Omental fat pad (tissue), 4 donors: ENCODE measurements around the gene HS3ST2. TPM values are rescaled to one million over a fixed set of nuclear protein-coding genes. Genes with fewer than 3 reads are reported as not detected.
"Not testable (repeated sequence)": the region's sequence is repeated elsewhere in the genome, so short reads cannot be mapped to it uniquely, and the experiment has no call there.

ENCODE experiments used
- ATAC-seq: fragments of 150-250 bp; one replicate; pipeline ENCODE4 v1.9.1; 2016; ENCODE audit warnings: mild to moderate bottlenecking, moderate library complexity; ENCODE audit not compliant: low FRiP score
- DNase-seq: peaks from one replicate; pipeline ENCODE4 v3.0.0-alpha.2; 2019; ENCODE audit warnings: low spot score
- total RNA-seq, 4 donors: library from RNA; depleted of rRNA; stranded (reverse); fragments of >200 nt; gene quantifications; one replicate each; pipeline ENCODE4 v1.1.0, GENCODE V29; 2016
- TF ChIP-seq, protein P1 (sequence below), 3 donors: fragments of 450-650 bp; IDR thresholded peaks; one replicate each; pipeline ENCODE4 v1.5.1; 2016 to 2017; ENCODE audit warnings: antibody characterized with exemption in 3 of 3, mild to moderate bottlenecking in 3 of 3, moderate library complexity in 2 of 3

Gene HS3ST2
- total RNA-seq, 4 donors from 2014 or later: 1.7 to 3.6 (median 2.5) TPM

DNA sequence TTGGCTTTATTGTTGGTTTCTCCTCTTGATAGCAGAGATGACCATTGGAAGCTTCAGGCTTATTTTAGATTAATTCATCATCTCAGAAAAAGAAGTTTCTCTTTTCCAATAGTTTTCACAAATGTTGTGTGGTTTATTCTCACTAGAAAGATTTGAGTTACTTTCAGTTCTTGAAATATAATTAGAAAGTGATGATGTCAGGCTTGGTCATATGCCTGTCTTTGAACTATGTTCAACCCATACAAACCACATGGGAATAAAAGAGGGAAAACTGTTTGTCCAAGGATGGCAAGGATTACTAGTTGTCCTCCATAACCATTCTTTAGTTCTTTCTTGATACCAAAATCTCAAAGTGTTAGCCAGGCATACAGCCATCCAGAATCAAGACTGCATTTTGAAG lies 3.7 kb upstream of the HS3ST2 start:
- no peak for ATAC-seq
- TF ChIP-seq, protein P1, sequence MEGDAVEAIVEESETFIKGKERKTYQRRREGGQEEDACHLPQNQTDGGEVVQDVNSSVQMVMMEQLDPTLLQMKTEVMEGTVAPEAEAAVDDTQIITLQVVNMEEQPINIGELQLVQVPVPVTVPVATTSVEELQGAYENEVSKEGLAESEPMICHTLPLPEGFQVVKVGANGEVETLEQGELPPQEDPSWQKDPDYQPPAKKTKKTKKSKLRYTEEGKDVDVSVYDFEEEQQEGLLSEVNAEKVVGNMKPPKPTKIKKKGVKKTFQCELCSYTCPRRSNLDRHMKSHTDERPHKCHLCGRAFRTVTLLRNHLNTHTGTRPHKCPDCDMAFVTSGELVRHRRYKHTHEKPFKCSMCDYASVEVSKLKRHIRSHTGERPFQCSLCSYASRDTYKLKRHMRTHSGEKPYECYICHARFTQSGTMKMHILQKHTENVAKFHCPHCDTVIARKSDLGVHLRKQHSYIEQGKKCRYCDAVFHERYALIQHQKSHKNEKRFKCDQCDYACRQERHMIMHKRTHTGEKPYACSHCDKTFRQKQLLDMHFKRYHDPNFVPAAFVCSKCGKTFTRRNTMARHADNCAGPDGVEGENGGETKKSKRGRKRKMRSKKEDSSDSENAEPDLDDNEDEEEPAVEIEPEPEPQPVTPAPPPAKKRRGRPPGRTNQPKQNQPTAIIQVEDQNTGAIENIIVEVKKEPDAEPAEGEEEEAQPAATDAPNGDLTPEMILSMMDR (IDR thresholded peaks at IDR 0.05): no peak
- DNase-seq: no peak

DNA sequence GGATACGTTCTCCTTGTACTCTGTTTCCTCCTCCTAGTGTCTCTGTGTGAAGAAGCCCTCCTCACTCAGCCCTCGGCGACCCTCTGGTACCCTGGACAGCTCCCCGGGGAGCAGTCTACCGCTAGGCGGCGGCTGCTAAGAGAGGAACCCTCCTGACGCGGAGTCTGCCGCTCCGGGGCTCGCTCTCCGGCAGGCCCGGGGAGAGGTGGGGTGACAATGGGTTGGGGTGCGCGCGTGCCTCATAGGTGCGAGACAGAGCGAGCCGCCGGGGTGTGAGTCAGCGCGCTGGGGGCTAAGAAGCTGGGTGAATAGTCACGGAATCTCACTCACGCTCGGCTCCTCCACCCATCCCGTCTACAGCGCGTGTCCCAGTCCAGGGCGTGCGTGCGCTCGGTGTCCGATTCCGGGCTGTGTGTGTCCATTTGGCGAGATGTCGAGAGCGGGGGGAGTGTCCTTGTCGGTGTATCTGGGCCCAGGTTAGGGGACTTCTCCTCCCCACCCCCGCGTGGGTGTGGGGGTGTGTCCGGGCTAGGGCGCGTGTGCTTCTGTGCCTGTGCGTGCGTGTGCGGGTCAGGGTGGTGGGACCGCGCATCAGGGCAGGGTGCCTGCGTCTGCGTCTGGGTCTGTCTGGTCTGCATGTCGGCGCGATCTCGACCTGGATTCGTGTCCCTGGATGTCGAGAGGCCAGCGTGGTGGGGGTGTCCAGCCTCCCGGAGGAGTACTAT lies 577 bp upstream of the HS3ST2 start:
- DNase-seq (no peak), ATAC-seq (no peak)
- TF ChIP-seq, protein P1 (IDR thresholded peaks at IDR 0.05): peak in 1 of 3 donors; percentile 9

DNA sequence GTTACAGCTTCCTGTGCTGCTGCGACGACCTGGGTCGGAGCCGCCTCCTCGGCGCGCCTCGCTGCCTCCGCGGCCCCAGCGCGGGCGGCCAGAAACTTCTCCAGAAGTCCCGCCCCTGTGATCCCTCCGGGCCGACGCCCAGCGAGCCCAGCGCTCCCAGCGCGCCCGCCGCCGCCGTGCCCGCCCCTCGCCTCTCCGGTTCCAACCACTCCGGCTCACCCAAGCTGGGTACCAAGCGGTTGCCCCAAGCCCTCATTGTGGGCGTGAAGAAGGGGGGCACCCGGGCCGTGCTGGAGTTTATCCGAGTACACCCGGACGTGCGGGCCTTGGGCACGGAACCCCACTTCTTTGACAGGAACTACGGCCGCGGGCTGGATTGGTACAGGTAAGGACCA lies 746 bp downstream of the HS3ST2 start:
- TF ChIP-seq, protein P1 (IDR thresholded peaks at IDR 0.05): no peak
- ATAC-seq (no peak), DNase-seq (no peak)

DNA sequence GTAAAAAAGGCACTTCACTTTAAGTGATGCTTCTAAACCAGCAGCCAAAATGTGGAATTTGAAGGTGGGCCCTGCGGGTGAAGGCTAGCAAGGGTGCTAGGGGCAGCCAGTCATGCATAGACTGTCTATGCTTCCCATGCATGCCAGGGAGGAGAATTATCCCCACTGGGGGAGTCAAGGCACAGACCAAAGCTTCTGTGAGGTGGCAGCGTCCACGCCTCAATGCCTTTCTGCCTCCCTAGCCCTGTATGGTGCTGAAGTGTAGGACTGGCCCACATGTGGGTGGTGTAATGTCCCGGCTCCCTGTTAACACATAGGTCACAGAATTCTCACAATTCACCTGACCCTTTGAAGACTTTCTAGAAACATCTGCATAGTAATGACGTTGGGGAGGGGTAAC lies 1.9 kb downstream of the HS3ST2 start:
- no peak for DNase-seq
- no peak for ATAC-seq
- TF ChIP-seq, protein P1 (IDR thresholded peaks at IDR 0.05): no peak

DNA sequence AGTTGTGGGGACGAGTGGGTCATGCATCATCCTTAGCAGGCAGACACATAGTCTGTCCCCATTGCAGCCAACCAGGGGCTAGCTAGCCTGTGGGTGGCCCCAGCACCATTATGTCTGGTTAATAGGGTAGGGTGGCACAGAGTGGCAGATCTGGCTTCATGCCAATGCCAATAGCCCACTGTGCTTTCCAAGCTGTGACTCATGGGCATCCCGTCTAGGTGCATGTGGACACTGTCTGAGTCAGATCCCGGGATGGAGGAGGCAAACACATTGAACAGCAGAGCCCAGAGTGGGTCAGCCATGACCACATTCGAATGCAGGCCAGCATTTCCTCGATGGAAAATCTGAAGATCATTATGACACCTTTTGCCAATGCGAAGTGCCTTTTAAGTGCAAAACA lies 2.5 kb downstream of the HS3ST2 start:
- TF ChIP-seq, protein P1 (IDR thresholded peaks at IDR 0.05): no peak
- no peak for DNase-seq
- ATAC-seq: no peak

DNA sequence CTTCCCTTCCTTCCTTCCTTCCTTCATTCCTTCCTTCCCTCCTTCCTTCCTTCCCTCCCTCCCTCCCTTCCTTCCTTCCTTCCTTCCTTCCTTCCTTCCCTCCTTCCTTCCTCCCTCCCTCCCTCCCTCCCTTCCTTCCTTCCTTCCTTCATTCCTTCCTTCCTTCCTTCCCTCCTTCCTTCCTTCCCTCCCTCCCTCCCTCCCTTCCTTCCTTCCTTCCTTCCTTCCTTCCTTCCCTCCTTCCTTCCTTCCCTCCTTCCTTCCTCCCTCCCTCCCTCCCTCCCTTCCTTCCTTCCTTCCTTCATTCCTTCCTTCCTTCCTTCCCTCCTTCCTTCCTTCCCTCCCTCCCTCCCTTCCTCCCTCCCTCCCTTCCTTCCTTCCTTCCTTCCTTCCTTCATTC lies 4.8 kb downstream of the HS3ST2 start:
- not testable (repeated sequence) for DNase-seq, ATAC-seq

DNA sequence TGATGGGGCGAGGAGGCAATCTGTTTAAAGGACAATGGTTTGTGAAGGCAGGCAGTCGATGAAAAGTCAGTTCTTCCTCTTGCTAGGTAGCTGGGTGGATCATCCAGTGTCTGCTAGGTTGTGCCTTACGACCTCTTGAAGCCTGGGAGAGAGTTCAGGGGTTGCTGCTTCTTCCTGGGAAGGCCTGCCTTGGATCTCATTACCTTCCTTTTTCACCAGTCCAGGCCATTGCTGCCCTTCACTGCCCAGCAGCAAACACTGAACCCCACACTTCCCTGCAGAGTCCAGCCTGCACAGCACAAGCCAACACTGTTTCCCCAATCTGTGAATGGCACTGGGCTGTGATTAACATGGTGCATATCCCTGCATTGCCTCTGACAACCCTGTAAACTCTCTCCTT lies 24.7 kb downstream of the HS3ST2 start:
- ATAC-seq: no peak
- no peak for DNase-seq
- TF ChIP-seq, protein P1 (IDR thresholded peaks at IDR 0.05): no peak

DNA sequence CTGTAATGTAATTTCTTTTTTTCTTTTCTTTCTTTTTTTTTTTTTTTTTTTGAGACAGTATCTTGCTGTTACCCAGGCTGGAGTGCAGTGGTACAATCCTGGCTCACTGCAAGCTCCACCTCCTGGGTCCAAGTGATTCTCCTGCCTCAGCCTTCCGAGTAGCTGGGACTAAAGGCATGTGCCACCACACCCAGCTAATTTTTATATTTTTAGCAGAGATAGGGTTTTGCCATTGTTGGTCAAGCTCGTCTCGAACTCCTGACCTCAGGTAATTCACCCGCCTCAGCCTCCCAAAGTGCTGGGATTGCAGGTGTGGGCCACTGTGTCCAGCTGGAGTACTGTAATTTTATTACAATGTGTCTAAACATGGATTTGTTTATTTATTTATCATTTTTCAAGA lies 28.1 kb downstream of the HS3ST2 start:
- not testable (repeated sequence) for ATAC-seq, DNase-seq
